GM12878 (cell line): ENCODE measurements around the gene CTRB1. TPM values are rescaled to one million over a fixed set of nuclear protein-coding genes. Genes with fewer than 3 reads are reported as not detected.

Experiments
- ATAC-seq: fragments of 200-7000 bp; cut with Tn5 transposase; 3 replicates; pipeline ENCODE4 v1.9.1; 2020; ENCODE audit warnings: mild to moderate bottlenecking, moderate library complexity
- BruUV-seq: library from RNA; stranded (reverse); fragments of 400-500 nt; replicated peaks from 2 replicates; lab custom pipeline; 2021; lab: Mats Ljungman, UMichigan
- CTCF ChIA-PET: fragments of 300-600 bp; sonication (Branson Sonifier 250); formaldehyde crosslinking; extraction: SDS; loops from one replicate; lab custom pipeline; 2021; ENCODE audit warnings: inconsistent platforms; lab: Yijun Ruan, JAX
- POLR2A ChIA-PET: fragments of 350-600 bp; formaldehyde crosslinking; extraction: SDS; loops from one replicate; lab custom pipeline; 2021; ENCODE audit warnings: inconsistent platforms; lab: Charles Lee
- RAD21 ChIA-PET: fragments of 300-600 bp; sonication (Branson Sonifier 250); formaldehyde crosslinking; loops from one replicate; lab custom pipeline; 2023; ENCODE audit warnings: antibody characterized with exemption; ENCODE audit not compliant: unreplicated experiment; lab: Charles Lee
- SMC1A ChIA-PET: fragments of 300-600 bp; sonication (Branson Sonifier 250); formaldehyde crosslinking; loops from one replicate; lab custom pipeline; 2023; ENCODE audit not compliant: unreplicated experiment, uncharacterized antibody; lab: Charles Lee
- DNase-seq: peaks from one replicate; pipeline ENCODE4 v3.0.0-alpha.2; 2011; ENCODE audit warnings: low read depth, low spot score
- FAIRE-seq: peaks from 3 replicates; lab custom pipeline; 2011; peaks lifted over from hg19 to GRCh38; lab: Jason Lieb, UNC
- H2AFZ ChIP-seq: 2 replicates; pipeline ENCODE4 v1.6.0; 2011; ENCODE audit warnings: low read depth, low read length, control low read depth; ENCODE audit not compliant: control insufficient read depth
- H3K27ac ChIP-seq: 2 replicates; pipeline ENCODE4 v1.5.1; 2011; ENCODE audit warnings: control low read depth; ENCODE audit not compliant: control insufficient read depth, insufficient read depth
- H3K27me3 ChIP-seq, 2 experiments: replicated peaks in 1 of 2; 2 replicates each; pipeline versions ENCODE4 v1.6.0 to v1.6.1; 2011; ENCODE audit warnings: low read length in 1 of 2; ENCODE audit not compliant: control insufficient read depth in 2 of 2, insufficient read depth in 2 of 2
- H3K36me3 ChIP-seq, 2 experiments: 2 replicates each; pipeline ENCODE4 v1.5.1; 2011; ENCODE audit warnings: low read length in 1 of 2; ENCODE audit not compliant: control insufficient read depth in 2 of 2, insufficient read depth in 2 of 2
- H3K4me1 ChIP-seq: 2 replicates; pipeline ENCODE4 v1.6.1; 2011; ENCODE audit warnings: mild to moderate bottlenecking, low read length, moderate library complexity, mixed read lengths; ENCODE audit not compliant: control insufficient read depth, insufficient read depth
- H3K4me2 ChIP-seq: 2 replicates; pipeline ENCODE4 v1.6.0; 2011; ENCODE audit warnings: control low read depth; ENCODE audit not compliant: control insufficient read depth, insufficient read depth
- H3K4me3 ChIP-seq: fragments of 200-600 bp; sonication (generic); 2 replicates; pipeline ENCODE4 v1.5.1; 2016
- H3K79me2 ChIP-seq: 2 replicates; pipeline ENCODE4 v1.6.0; 2011; ENCODE audit warnings: low read length; ENCODE audit not compliant: control insufficient read depth, insufficient read depth
- H3K9ac ChIP-seq: 2 replicates; pipeline ENCODE4 v1.8.0; 2011; ENCODE audit warnings: low read length, control low read depth, mixed read lengths; ENCODE audit not compliant: control insufficient read depth, insufficient read depth
- H3K9me3 ChIP-seq: replicated peaks from 3 replicates; pipeline ENCODE4 v1.5.1; 2011; ENCODE audit warnings: mild to moderate bottlenecking, low read length; ENCODE audit not compliant: control insufficient read depth, insufficient read depth
- H4K20me1 ChIP-seq: 2 replicates; pipeline ENCODE4 v1.6.0; 2011; ENCODE audit not compliant: control insufficient read depth, insufficient read depth
- EED ChIP-seq: sonication (generic); IDR thresholded peaks from 2 replicates; pipeline ENCODE4 v1.6.1; 2016; ENCODE audit warnings: antibody characterized with exemption, low read depth
- GATAD2B ChIP-seq: fragments of 450-650 bp; conservative IDR thresholded peaks from 2 replicates; pipeline ENCODE4 v1.6.1; 2017; ENCODE audit warnings: low read depth, mild to moderate bottlenecking, moderate library complexity
- JUND ChIP-seq: IDR thresholded peaks from 2 replicates; pipeline ENCODE4 v1.6.1; 2012; ENCODE audit warnings: low read depth, mild to moderate bottlenecking, low read length, improper control_type of control experiment, moderate library complexity
- KLF5 ChIP-seq: fragments of 450-650 bp; IDR thresholded peaks from 2 replicates; pipeline ENCODE4 v1.6.1; 2014; ENCODE audit warnings: mild to moderate bottlenecking; ENCODE audit not compliant: partially characterized antibody
- MEF2B ChIP-seq: fragments of 450-650 bp; IDR thresholded peaks from 2 replicates; pipeline ENCODE4 v1.6.1; 2018; ENCODE audit warnings: mild to moderate bottlenecking, moderate library complexity; ENCODE audit not compliant: partially characterized antibody, poor library complexity, severe bottlenecking
- NFYB ChIP-seq: IDR thresholded peaks from 2 replicates; pipeline ENCODE4 v1.6.1; 2011; ENCODE audit warnings: low read depth, mild to moderate bottlenecking, low read length, improper control_type of control experiment, moderate library complexity; ENCODE audit not compliant: insufficient read depth
- RUNX3 ChIP-seq: IDR thresholded peaks from 2 replicates; pipeline ENCODE4 v1.6.1; 2012; ENCODE audit warnings: low read length, inconsistent platforms
- SPI1 ChIP-seq: IDR thresholded peaks from 2 replicates; pipeline ENCODE4 v1.6.1; 2011; ENCODE audit warnings: low read depth, mild to moderate bottlenecking, low read length, moderate library complexity, borderline replicate concordance; ENCODE audit not compliant: insufficient read depth
- SRF ChIP-seq, 2 experiments: IDR thresholded peaks; 2 replicates each; pipeline ENCODE4 v1.6.1; 2011; ENCODE audit warnings: low read depth in 2 of 2, low read length in 2 of 2, mild to moderate bottlenecking in 1 of 2, moderate library complexity in 1 of 2
- TCF12 ChIP-seq: IDR thresholded peaks from 2 replicates; pipeline ENCODE4 v1.6.1; 2011; ENCODE audit warnings: low read depth, mild to moderate bottlenecking, low read length
- WGBS: methylation state at CpG from one replicate; pipeline ENCODE4 v1.1.6; 2016; ENCODE audit warnings: low lambda C conversion rate; ENCODE audit not compliant: insufficient replicate concordance, insufficient coverage; ENCODE audit errors: missing lambda C conversion rate; 5-methylcytosine and 5-hydroxymethylcytosine counted together
- in situ Hi-C: fragments of 300-500 bp; cut with MboI; formaldehyde crosslinking; loops from 9 replicates; pipeline ENCODE4 v1.14.3; 2018; ENCODE audit warnings: mixed read lengths
- intact Hi-C: fragments of 100-400 bp; cut with micrococcal nuclease; formaldehyde crosslinking; loops from one replicate; pipeline ENCODE4 v1.14.2; 2022; ENCODE audit not compliant: unreplicated experiment
- polyA plus RNA-seq, 11 experiments: library from polyadenylated mRNA; depleted of rRNA in 4 of 11; unstranded in 6 of 11; stranded (reverse) in 5 of 11; fragments of >200 nt; fragmentation: Nextera tagmentation in 4 of 11; fragmentation: Illumina TruSeq in 1 of 11; extraction: Ambion mirVana in 4 of 11; extraction: Trizol in 1 of 11; gene quantifications; 1 replicate in 1 of 11; 2 replicates in 10 of 11; pipeline versions ENCODE4 v1.2.1 to v1.2.3, GENCODE V29; 2011 to 2016; ENCODE audit warnings: inconsistent platforms in 2 of 11, missing spikeins in 2 of 11, low read depth in 1 of 11
- total RNA-seq, 4 experiments: library from RNA; depleted of rRNA in 3 of 4; stranded (reverse); fragments of >200 nt in 3 of 4; fragmentation: Illumina TruSeq in 1 of 4; extraction: Trizol in 1 of 4; gene quantifications; 2 replicates each; pipeline versions ENCODE4 v1.2.1 to v1.2.3, GENCODE V29; 2013 to 2021
- TF ChIP-seq, protein P1 (sequence below): fragments of 450-650 bp; formaldehyde crosslinking; IDR thresholded peaks from 2 replicates; pipeline ENCODE4 v1.4.0; 2022; ENCODE audit warnings: mild to moderate bottlenecking, moderate library complexity
- TF ChIP-seq, protein P2 (sequence below): fragments of 450-650 bp; conservative IDR thresholded peaks from 2 replicates; pipeline ENCODE4 v1.6.1; 2017; ENCODE audit warnings: mild to moderate bottlenecking, moderate library complexity
- TF ChIP-seq, protein P3 (sequence below): fragments of 450-650 bp; IDR thresholded peaks from 2 replicates; pipeline ENCODE4 v1.6.1; 2016; ENCODE audit warnings: mild to moderate bottlenecking

Gene CTRB1
- total and polyA plus RNA-seq, 10 of the 15 experiments (the other 5 are each of a cell fraction or from before 2014, with no cell fraction given): 0.28 to 4.4 TPM; not detected in 8

DNA sequence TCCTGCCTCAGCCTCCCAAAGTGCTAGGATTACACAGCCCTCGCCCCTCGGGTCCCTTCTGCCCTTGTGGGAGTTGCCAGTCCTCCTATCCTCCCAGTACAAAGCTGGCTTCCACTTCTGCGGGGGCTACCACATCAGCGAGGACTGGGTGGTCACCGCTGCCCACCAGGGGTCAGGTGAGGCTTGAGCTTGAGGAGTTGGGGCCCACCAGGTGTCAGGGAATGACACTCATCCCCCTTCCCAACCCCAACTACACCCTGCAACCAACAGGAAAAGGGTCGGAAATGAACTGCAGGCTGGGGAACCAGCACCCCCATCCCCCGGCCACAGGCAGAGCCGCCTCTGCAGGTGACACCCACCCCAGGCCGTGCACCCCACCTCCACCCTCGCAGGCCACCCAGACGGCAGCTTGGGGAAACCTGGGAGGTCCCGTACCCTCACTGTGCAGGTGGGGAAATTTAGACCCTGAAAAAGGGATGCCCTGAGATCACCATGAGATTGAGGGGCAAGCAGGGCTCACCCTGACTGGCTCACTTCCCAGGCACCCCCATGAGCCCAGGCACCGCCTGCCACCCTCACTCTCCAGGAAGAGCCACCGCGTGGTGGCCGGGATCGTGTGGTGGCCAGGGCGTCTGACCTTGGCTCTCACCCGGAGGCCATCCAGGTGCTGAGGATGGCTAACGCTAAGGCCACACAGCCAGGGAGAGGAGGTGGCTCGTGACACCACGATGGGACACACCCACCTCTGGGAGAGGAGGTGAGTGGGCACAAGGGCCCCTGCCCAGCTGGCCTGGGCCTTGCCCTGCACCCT, 8.0 kb downstream of the CTRB1 start:
- BruUV-seq: no TSS peak
- FAIRE-seq (no peak), DNase-seq (no peak), ATAC-seq (no peak)
- Histone ChIP-seq H3K4me2 (no peak overlapping the region), H3K36me3 (no peaks in the 10 kb centered on the region), H3K27me3 (no peaks in the 10 kb centered on the region), H3K9ac (no peak overlapping the region), H4K20me1 (no peaks in the 10 kb centered on the region), H3K4me1 (no peaks in the 10 kb centered on the region), H3K4me3 (no peak overlapping the region), H3K27ac (no peak overlapping the region), H3K9me3 (no peaks in the 10 kb centered on the region), H3K79me2 (no peaks in the 10 kb centered on the region), H2AFZ (no peak overlapping the region)
- ChIA-PET POLR2A (interaction anchor here (0.5 to 0.6 kb wide), 2 partner anchors 46 to 570 kb away, joined by 4 read pairs; no protein-coding TSS in a partner anchor), SMC1A (interaction anchor here (1.2 kb wide), 1 partner anchor 159 kb away, joined by 3 read pairs; no protein-coding TSS in a partner anchor), RAD21 (no interaction called here), CTCF (no interaction called here)
- intact Hi-C loops (no loop called here), in situ Hi-C loops (no loop called here)
- WGBS: 47% methylated on average over 19 of the region's 22 CpGs
- TF ChIP-seq RUNX3: no peak
- TF ChIP-seq SRF (IDR thresholded peaks at IDR 0.05; ENCODE audit: low read depth in 2 of 2, low read length in 2 of 2): no peak
- TF ChIP-seq, protein P1, sequence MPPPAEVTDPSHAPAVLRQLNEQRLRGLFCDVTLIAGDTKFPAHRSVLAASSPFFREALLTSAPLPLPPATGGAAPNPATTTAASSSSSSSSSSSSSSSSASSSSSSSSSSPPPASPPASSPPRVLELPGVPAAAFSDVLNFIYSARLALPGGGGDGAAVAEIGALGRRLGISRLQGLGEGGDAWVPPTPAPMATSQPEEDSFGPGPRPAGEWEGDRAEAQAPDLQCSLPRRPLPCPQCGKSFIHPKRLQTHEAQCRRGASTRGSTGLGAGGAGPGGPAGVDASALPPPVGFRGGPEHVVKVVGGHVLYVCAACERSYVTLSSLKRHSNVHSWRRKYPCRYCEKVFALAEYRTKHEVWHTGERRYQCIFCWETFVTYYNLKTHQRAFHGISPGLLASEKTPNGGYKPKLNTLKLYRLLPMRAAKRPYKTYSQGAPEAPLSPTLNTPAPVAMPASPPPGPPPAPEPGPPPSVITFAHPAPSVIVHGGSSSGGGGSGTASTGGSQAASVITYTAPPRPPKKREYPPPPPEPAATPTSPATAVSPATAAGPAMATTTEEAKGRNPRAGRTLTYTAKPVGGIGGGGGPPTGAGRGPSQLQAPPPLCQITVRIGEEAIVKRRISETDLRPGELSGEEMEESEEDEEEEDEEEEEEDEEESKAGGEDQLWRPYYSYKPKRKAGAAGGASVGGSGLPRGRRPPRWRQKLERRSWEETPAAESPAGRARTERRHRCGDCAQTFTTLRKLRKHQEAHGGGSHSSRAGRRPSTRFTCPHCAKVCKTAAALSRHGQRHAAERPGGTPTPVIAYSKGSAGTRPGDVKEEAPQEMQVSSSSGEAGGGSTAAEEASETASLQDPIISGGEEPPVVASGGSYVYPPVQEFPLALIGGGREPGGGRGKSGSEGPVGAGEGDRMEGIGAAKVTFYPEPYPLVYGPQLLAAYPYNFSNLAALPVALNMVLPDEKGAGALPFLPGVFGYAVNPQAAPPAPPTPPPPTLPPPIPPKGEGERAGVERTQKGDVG: no peak
- TF ChIP-seq MEF2B: no peak
- TF ChIP-seq, protein P2, sequence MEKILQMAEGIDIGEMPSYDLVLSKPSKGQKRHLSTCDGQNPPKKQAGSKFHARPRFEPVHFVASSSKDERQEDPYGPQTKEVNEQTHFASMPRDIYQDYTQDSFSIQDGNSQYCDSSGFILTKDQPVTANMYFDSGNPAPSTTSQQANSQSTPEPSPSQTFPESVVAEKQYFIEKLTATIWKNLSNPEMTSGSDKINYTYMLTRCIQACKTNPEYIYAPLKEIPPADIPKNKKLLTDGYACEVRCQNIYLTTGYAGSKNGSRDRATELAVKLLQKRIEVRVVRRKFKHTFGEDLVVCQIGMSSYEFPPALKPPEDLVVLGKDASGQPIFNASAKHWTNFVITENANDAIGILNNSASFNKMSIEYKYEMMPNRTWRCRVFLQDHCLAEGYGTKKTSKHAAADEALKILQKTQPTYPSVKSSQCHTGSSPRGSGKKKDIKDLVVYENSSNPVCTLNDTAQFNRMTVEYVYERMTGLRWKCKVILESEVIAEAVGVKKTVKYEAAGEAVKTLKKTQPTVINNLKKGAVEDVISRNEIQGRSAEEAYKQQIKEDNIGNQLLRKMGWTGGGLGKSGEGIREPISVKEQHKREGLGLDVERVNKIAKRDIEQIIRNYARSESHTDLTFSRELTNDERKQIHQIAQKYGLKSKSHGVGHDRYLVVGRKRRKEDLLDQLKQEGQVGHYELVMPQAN: no peak
- TF ChIP-seq KLF5: no peak
- no peak for TF ChIP-seq SPI1
- TF ChIP-seq TCF12: no peak
- TF ChIP-seq GATAD2B: no peak
- no peak for TF ChIP-seq NFYB
- TF ChIP-seq EED: no peak
- TF ChIP-seq, protein P3, sequence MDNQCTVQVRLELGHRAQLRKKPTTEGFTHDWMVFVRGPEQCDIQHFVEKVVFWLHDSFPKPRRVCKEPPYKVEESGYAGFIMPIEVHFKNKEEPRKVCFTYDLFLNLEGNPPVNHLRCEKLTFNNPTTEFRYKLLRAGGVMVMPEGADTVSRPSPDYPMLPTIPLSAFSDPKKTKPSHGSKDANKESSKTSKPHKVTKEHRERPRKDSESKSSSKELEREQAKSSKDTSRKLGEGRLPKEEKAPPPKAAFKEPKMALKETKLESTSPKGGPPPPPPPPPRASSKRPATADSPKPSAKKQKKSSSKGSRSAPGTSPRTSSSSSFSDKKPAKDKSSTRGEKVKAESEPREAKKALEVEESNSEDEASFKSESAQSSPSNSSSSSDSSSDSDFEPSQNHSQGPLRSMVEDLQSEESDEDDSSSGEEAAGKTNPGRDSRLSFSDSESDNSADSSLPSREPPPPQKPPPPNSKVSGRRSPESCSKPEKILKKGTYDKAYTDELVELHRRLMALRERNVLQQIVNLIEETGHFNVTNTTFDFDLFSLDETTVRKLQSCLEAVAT: no peak
- TF ChIP-seq JUND: no peak
